Stimulated activated CD8-positive, alpha-beta memory T cell treated with anti-CD3 and anti-CD28 coated beads, Interleukin-2, amount 100 ng/mL, for 48 hours (primary cell): ENCODE measurements around the gene SLC35D2.
"Not testable (repeated sequence)": the region's sequence is repeated elsewhere in the genome, so short reads cannot be mapped to it uniquely, and the experiment has no call there.

Experiments
- DNase-seq, 2 donors: peaks; one replicate each; pipeline ENCODE4 v3.0.0-alpha.2; 2020; ENCODE audit warnings: low read depth in 2 of 2

The SLC35D2 gene

GRCh38 chr9:96400132-96400910 lies 16.8 kb upstream of the SLC35D2 start:
- DNase-seq = no peak

GRCh38 chr9:96399325-96399633 lies 15.8 kb upstream of the SLC35D2 start:
- no peak for DNase-seq

GRCh38 chr9:96398582-96399324 lies 15.2 kb upstream of the SLC35D2 start:
- DNase-seq = no peak

- no peak for DNase-seq
These were observed 12.5 kb upstream of the SLC35D2 start for GRCh38 chr9:96395964-96396363.

GRCh38 chr9:96394832-96395496 lies 11.5 kb upstream of the SLC35D2 start:
- no peak for DNase-seq

GRCh38 chr9:96392263-96392662 lies 8.8 kb upstream of the SLC35D2 start:
- DNase-seq = no peak

- DNase-seq = no peak
These were observed 7.7 kb upstream of the SLC35D2 start for GRCh38 chr9:96391021-96391765.

- DNase-seq = no peak
These were observed 4.6 kb upstream of the SLC35D2 start for GRCh38 chr9:96388144-96388543.

GRCh38 chr9:96386157-96386556 lies 2.6 kb upstream of the SLC35D2 start:
- DNase-seq = no peak

GRCh38 chr9:96382839-96383164 lies 709 bp downstream of the SLC35D2 start:
- DNase-seq = no peak

- DNase-seq = no peak
These were observed 1.3 kb downstream of the SLC35D2 start for GRCh38 chr9:96382175-96382574.

- DNase-seq = no peak
These were observed 1.8 kb downstream of the SLC35D2 start for GRCh38 chr9:96381696-96382095.

- no peak for DNase-seq
These were observed 2.4 kb downstream of the SLC35D2 start for GRCh38 chr9:96381125-96381524.

GRCh38 chr9:96379461-96379860 lies 4.0 kb downstream of the SLC35D2 start:
- no peak for DNase-seq

- DNase-seq = no peak
These were observed 5.3 kb downstream of the SLC35D2 start for GRCh38 chr9:96378187-96378586.

- no peak for DNase-seq
These were observed 6.3 kb downstream of the SLC35D2 start for GRCh38 chr9:96376891-96377874.

- not testable (repeated sequence) for DNase-seq
These were observed 8.0 kb downstream of the SLC35D2 start for GRCh38 chr9:96375507-96375906.

- no peak for DNase-seq
These were observed 15.6 kb downstream of the SLC35D2 start for GRCh38 chr9:96367943-96368342.

GRCh38 chr9:96363175-96363967 lies 20.1 kb downstream of the SLC35D2 start:
- DNase-seq = no peak

GRCh38 chr9:96362119-96362518 lies 21.4 kb downstream of the SLC35D2 start:
- DNase-seq = not testable (repeated sequence)
